ENCODE results near the gene LKAAEAR1.

The LKAAEAR1 gene

GRCh38 chr20:64051033-64051452, 33.2 kb downstream of the LKAAEAR1 start:
- TF ChIP-seq SIN3A (IDR thresholded peaks at IDR 0.05; ENCODE audit: borderline replicate concordance, insufficient read depth, low read length) (no peak), FOXP2 (optimal IDR thresholded peaks at IDR 0.05; ENCODE audit: borderline replicate concordance, extremely low read depth, extremely low read length, insufficient read depth) (no peak), TAF1 (IDR thresholded peaks at IDR 0.05; ENCODE audit: borderline replicate concordance, insufficient read depth, low read length) (no peak)
- TF ChIP-seq, protein P1, sequence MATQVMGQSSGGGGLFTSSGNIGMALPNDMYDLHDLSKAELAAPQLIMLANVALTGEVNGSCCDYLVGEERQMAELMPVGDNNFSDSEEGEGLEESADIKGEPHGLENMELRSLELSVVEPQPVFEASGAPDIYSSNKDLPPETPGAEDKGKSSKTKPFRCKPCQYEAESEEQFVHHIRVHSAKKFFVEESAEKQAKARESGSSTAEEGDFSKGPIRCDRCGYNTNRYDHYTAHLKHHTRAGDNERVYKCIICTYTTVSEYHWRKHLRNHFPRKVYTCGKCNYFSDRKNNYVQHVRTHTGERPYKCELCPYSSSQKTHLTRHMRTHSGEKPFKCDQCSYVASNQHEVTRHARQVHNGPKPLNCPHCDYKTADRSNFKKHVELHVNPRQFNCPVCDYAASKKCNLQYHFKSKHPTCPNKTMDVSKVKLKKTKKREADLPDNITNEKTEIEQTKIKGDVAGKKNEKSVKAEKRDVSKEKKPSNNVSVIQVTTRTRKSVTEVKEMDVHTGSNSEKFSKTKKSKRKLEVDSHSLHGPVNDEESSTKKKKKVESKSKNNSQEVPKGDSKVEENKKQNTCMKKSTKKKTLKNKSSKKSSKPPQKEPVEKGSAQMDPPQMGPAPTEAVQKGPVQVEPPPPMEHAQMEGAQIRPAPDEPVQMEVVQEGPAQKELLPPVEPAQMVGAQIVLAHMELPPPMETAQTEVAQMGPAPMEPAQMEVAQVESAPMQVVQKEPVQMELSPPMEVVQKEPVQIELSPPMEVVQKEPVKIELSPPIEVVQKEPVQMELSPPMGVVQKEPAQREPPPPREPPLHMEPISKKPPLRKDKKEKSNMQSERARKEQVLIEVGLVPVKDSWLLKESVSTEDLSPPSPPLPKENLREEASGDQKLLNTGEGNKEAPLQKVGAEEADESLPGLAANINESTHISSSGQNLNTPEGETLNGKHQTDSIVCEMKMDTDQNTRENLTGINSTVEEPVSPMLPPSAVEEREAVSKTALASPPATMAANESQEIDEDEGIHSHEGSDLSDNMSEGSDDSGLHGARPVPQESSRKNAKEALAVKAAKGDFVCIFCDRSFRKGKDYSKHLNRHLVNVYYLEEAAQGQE (IDR thresholded peaks at IDR 0.05; ENCODE audit: insufficient read depth in 1 of 2, low read depth in 2 of 2, low read length in 2 of 2) = no peak

DNA sequence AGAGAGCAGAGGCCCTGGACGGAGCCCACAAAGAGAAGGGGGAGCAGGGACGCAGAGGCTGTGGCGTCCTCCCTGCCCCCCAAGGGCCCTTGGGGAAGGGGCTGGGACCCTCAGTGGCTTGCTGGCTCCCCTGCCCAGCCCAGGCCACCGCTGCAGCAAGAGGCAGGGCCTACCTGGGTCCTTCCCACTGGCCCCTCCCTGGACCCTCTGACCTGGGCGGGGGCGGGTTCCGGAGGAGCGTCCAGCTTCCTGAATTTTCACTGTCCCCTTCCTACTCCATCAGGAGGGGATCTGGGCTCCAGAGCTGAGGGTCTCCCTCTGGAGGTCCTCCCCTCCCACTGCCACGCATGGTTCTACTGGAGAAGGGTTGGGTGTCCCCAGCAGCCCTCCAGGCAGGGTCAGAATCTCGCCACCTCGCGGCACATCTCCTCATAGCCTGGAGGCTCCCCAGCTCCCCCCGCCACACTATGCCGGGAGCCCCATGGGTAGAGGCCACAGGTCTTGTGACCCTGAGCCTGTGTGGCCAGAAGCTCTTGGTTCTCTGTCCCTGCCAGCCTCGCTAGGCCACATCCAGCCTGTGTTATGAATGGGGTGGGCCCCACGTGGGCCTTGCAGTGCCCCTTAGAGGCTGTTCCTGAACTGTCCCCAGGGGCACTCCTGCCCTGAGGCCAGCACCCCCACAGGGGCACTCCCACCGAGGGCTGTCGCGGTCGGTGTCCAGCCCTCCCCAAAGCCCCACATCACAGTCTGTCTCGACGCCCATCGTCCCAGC, 33.8 kb downstream of the LKAAEAR1 start:
- no peak for TF ChIP-seq FOXP2 (optimal IDR thresholded peaks at IDR 0.05; ENCODE audit: borderline replicate concordance, extremely low read depth, extremely low read length, insufficient read depth)
- TF ChIP-seq POLR2AphosphoS5 (IDR thresholded peaks at IDR 0.05; ENCODE audit: low read depth, low read length) = no peak
- TF ChIP-seq TAF1 (IDR thresholded peaks at IDR 0.05; ENCODE audit: borderline replicate concordance, insufficient read depth, low read length) = no peak
- TF ChIP-seq, protein P1 (IDR thresholded peaks at IDR 0.05; ENCODE audit: insufficient read depth in 1 of 2, low read depth in 2 of 2, low read length in 2 of 2) = no peak
- TF ChIP-seq SIN3A (IDR thresholded peaks at IDR 0.05; ENCODE audit: borderline replicate concordance, insufficient read depth, low read length) = no peak

GRCh38 chr20:64049878-64050260, 34.3 kb downstream of the LKAAEAR1 start:
- TF ChIP-seq TAF1 (IDR thresholded peaks at IDR 0.05; ENCODE audit: borderline replicate concordance, insufficient read depth, low read length) = no peak
- TF ChIP-seq, protein P1 (IDR thresholded peaks at IDR 0.05; ENCODE audit: insufficient read depth in 1 of 2, low read depth in 2 of 2, low read length in 2 of 2) = no peak
- no peak for TF ChIP-seq FOXP2 (optimal IDR thresholded peaks at IDR 0.05; ENCODE audit: borderline replicate concordance, extremely low read depth, extremely low read length, insufficient read depth)
- TF ChIP-seq POLR2AphosphoS5 (IDR thresholded peaks at IDR 0.05; ENCODE audit: low read depth, low read length) = no peak
- TF ChIP-seq SIN3A (IDR thresholded peaks at IDR 0.05; ENCODE audit: borderline replicate concordance, insufficient read depth, low read length) = no peak

DNA sequence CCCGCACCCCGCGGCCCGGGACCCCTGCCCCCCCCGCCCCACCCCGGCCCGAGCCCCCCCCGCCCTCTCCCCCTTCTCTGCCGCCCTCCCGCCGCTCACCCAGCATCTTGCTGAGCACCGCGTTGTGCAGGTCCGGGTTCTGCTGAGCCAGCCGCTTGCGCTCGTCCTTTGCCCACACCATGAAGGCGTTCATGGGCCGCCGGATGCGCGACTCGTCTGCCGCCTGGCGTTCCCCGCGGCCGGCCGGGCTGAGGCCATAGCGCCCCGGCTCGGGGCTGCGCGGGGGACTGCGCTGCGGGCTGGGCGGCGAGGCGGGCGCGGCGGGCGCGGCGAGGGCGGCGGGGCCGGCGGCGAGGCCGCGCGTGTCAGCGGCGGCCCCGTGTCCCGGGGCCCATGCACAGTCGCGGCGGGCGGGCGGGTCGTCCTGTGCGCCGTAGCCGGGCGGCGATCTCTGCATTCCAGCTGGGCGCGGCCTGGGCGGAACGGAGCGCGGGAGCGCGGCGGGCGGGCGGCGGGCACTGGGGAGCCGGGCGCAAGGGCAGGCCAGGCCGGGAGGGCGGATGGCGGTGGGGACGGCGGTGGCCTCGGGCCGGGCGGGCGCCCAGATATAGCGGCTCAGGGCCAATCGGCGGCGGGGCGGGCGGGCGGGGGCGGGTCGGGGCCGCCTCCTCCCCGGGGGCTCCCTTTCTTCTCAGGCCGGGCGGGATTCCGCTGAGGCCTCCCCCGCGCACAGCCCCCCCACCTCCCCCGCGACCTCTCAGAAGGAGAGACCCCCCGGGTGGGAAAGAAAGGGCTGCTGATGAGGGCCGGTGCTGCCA, 34.9 kb downstream of the LKAAEAR1 start, which contains the start of gene SOX18:
Gene SOX18, minus strand, starts transcription at position 580 of the 818 bp plus-strand sequence. Its CDS starts 123 bp downstream, at position 457.
- TF ChIP-seq TAF1 (IDR thresholded peaks at IDR 0.05; ENCODE audit: borderline replicate concordance, insufficient read depth, low read length) = no peak
- TF ChIP-seq POLR2AphosphoS5 (IDR thresholded peaks at IDR 0.05; ENCODE audit: low read depth, low read length) = peak; percentile 18; the same call in 1 of the 2 replicates

GRCh38 chr20:64048402-64049044, 35.7 kb downstream of the LKAAEAR1 start:
- TF ChIP-seq POLR2AphosphoS5 (IDR thresholded peaks at IDR 0.05; ENCODE audit: low read depth, low read length) = no peak
- TF ChIP-seq, protein P1 (IDR thresholded peaks at IDR 0.05; ENCODE audit: insufficient read depth in 1 of 2, low read depth in 2 of 2, low read length in 2 of 2) = no peak
- TF ChIP-seq SIN3A (IDR thresholded peaks at IDR 0.05; ENCODE audit: borderline replicate concordance, insufficient read depth, low read length) = no peak
- no peak for TF ChIP-seq FOXP2 (optimal IDR thresholded peaks at IDR 0.05; ENCODE audit: borderline replicate concordance, extremely low read depth, extremely low read length, insufficient read depth)
- TF ChIP-seq TAF1 (IDR thresholded peaks at IDR 0.05; ENCODE audit: borderline replicate concordance, insufficient read depth, low read length) = no peak

All from PFSK-1 (cell line).